ENCODE results near the gene SRPX.
A peak's percentile ranks its signal among the peaks of the same experiment; 100 is the strongest.

Gene SRPX

GRCh38 chrX:38178396-38178795, 42.3 kb downstream of the SRPX start:
- Histone ChIP-seq H3K27ac (ENCODE audit: poor library complexity, severe bottlenecking) (no peak overlapping the region), H3K4me1 (ENCODE audit: insufficient read depth, poor library complexity, severe bottlenecking) (no peaks in the 10 kb centered on the region), H3K36me3 (ENCODE audit: low read depth) (no peaks in the 10 kb centered on the region), H3K9me3 (ENCODE audit: severe bottlenecking) (no peaks in the 10 kb centered on the region), H3K27me3 (ENCODE audit: insufficient read depth, poor library complexity, severe bottlenecking) (no peaks in the 10 kb centered on the region), H3K4me3 (ENCODE audit: severe bottlenecking) (no peak overlapping the region)
- ATAC-seq (ENCODE audit: low read depth): no peak
- no peak for TF ChIP-seq CTCF (IDR thresholded peaks at IDR 0.05; ENCODE audit: poor library complexity, severe bottlenecking)
- no peak for DNase-seq (ENCODE audit: low spot score)

- H3K4me3 ChIP-seq (ENCODE audit: severe bottlenecking): no peak overlapping the region
- H3K9me3 ChIP-seq (ENCODE audit: severe bottlenecking): no peaks in the 10 kb centered on the region
- H3K36me3 ChIP-seq (ENCODE audit: low read depth): no peaks in the 10 kb centered on the region
- TF ChIP-seq CTCF (IDR thresholded peaks at IDR 0.05; ENCODE audit: poor library complexity, severe bottlenecking): peak; percentile 57
- DNase-seq (ENCODE audit: low spot score) (no peak), ATAC-seq (ENCODE audit: low read depth) (peak; percentile 79)
- H3K27ac ChIP-seq (ENCODE audit: poor library complexity, severe bottlenecking): no peak overlapping the region
- H3K27me3 ChIP-seq (ENCODE audit: insufficient read depth, poor library complexity, severe bottlenecking): no peaks in the 10 kb centered on the region
- no peaks in the 10 kb centered on the region for H3K4me1 ChIP-seq (ENCODE audit: insufficient read depth, poor library complexity, severe bottlenecking)
These were observed 45.5 kb downstream of the SRPX start for GRCh38 chrX:38175139-38175538.

- no peaks in the 10 kb centered on the region for H3K27me3 ChIP-seq (ENCODE audit: insufficient read depth, poor library complexity, severe bottlenecking)
- H3K4me3 ChIP-seq (ENCODE audit: severe bottlenecking): no peak overlapping the region
- no peak for ATAC-seq (ENCODE audit: low read depth)
- TF ChIP-seq CTCF (IDR thresholded peaks at IDR 0.05; ENCODE audit: poor library complexity, severe bottlenecking): no peak
- no peaks in the 10 kb centered on the region for H3K9me3 ChIP-seq (ENCODE audit: severe bottlenecking)
- DNase-seq (ENCODE audit: low spot score): no peak
- no peak overlapping the region for H3K27ac ChIP-seq (ENCODE audit: poor library complexity, severe bottlenecking)
- no peaks in the 10 kb centered on the region for H3K4me1 ChIP-seq (ENCODE audit: insufficient read depth, poor library complexity, severe bottlenecking)
- H3K36me3 ChIP-seq (ENCODE audit: low read depth): no peaks in the 10 kb centered on the region
These were observed 48.1 kb downstream of the SRPX start for GRCh38 chrX:38172596-38172995.

GRCh38 chrX:38170556-38170955, 50.1 kb downstream of the SRPX start:
- TF ChIP-seq CTCF (IDR thresholded peaks at IDR 0.05; ENCODE audit: poor library complexity, severe bottlenecking): no peak
- H3K9me3 ChIP-seq (ENCODE audit: severe bottlenecking): no peaks in the 10 kb centered on the region
- DNase-seq (ENCODE audit: low spot score): no peak
- no peak overlapping the region for H3K27ac ChIP-seq (ENCODE audit: poor library complexity, severe bottlenecking)
- no peak for ATAC-seq (ENCODE audit: low read depth)
- no peaks in the 10 kb centered on the region for H3K36me3 ChIP-seq (ENCODE audit: low read depth)
- H3K4me3 ChIP-seq (ENCODE audit: severe bottlenecking): no peak overlapping the region
- no peaks in the 10 kb centered on the region for H3K27me3 ChIP-seq (ENCODE audit: insufficient read depth, poor library complexity, severe bottlenecking)
- H3K4me1 ChIP-seq (ENCODE audit: insufficient read depth, poor library complexity, severe bottlenecking): no peaks in the 10 kb centered on the region

- Histone ChIP-seq H3K27ac (ENCODE audit: poor library complexity, severe bottlenecking) (no peak overlapping the region), H3K4me1 (ENCODE audit: insufficient read depth, poor library complexity, severe bottlenecking) (no peaks in the 10 kb centered on the region), H3K4me3 (ENCODE audit: severe bottlenecking) (no peak overlapping the region), H3K9me3 (ENCODE audit: severe bottlenecking) (no peaks in the 10 kb centered on the region), H3K36me3 (ENCODE audit: low read depth) (no peaks in the 10 kb centered on the region), H3K27me3 (ENCODE audit: insufficient read depth, poor library complexity, severe bottlenecking) (no peaks in the 10 kb centered on the region)
- ATAC-seq (ENCODE audit: low read depth): no peak
- peak; percentile 59 for TF ChIP-seq CTCF (IDR thresholded peaks at IDR 0.05; ENCODE audit: poor library complexity, severe bottlenecking)
- no peak for DNase-seq (ENCODE audit: low spot score)
These were observed 54.1 kb downstream of the SRPX start for GRCh38 chrX:38166478-38167083.
